ENCODE results near the gene TTLL8.

DNA sequence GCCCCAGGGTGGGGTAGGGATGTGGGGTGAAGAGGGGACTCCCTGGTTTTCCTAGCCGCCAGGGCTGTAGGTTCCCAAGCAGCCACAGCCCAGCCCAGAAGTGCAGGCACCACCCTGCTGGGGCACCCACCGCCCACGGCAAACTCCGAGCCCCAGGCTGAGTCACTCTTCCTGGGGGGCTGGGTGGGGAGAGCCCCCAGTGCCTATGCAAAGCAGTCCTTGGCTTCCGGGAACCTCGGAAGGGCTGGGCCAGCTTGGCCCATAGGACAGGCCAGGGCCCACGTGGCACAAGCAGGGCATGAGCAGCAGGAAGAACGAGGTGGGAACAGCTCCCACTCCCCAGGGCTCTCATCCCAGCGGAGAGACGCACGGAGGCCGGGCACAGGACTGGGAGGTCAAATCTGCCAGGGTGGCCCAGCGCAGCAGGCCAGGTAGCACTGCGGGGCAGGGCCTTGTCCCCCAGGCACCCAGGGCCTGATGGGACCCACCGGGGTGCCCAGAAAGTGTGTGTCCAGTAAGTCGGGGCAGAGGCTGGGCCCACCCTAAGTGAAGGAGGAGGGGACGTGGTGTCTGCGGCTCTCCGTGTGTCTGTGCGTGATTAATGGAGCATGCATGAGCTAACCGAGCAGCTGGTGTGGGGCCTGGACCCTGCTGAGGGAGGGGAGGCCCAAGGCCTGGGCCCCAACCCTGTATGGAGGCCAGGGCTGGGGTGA is 41.0 kb downstream of the TTLL8 start:
- TF ChIP-seq, protein P1, sequence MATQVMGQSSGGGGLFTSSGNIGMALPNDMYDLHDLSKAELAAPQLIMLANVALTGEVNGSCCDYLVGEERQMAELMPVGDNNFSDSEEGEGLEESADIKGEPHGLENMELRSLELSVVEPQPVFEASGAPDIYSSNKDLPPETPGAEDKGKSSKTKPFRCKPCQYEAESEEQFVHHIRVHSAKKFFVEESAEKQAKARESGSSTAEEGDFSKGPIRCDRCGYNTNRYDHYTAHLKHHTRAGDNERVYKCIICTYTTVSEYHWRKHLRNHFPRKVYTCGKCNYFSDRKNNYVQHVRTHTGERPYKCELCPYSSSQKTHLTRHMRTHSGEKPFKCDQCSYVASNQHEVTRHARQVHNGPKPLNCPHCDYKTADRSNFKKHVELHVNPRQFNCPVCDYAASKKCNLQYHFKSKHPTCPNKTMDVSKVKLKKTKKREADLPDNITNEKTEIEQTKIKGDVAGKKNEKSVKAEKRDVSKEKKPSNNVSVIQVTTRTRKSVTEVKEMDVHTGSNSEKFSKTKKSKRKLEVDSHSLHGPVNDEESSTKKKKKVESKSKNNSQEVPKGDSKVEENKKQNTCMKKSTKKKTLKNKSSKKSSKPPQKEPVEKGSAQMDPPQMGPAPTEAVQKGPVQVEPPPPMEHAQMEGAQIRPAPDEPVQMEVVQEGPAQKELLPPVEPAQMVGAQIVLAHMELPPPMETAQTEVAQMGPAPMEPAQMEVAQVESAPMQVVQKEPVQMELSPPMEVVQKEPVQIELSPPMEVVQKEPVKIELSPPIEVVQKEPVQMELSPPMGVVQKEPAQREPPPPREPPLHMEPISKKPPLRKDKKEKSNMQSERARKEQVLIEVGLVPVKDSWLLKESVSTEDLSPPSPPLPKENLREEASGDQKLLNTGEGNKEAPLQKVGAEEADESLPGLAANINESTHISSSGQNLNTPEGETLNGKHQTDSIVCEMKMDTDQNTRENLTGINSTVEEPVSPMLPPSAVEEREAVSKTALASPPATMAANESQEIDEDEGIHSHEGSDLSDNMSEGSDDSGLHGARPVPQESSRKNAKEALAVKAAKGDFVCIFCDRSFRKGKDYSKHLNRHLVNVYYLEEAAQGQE (IDR thresholded peaks at IDR 0.05; ENCODE audit: low read depth) = no peak
- TF ChIP-seq EP300 (IDR thresholded peaks at IDR 0.05; ENCODE audit: borderline replicate concordance) = no peak
- no peak for TF ChIP-seq EGR1 (IDR thresholded peaks at IDR 0.05)
- TF ChIP-seq YY1 (IDR thresholded peaks at IDR 0.05; ENCODE audit: low read depth) = no peak
